GM18520 (cell line): ENCODE data around the gene PIP5K1C.
A peak's percentile ranks its signal among the peaks of the same experiment; 100 is the strongest.
"Not testable (repeated sequence)": the region's sequence is repeated elsewhere in the genome, so short reads cannot be mapped to it uniquely, and the experiment has no call there.

Experiments used
- ATAC-seq: cut with Tn5 transposase; IDR thresholded peaks from one replicate; pipeline ENCODE4 v1.9.1; 2021; ENCODE audit not compliant: unreplicated experiment

PIP5K1C gene

DNA sequence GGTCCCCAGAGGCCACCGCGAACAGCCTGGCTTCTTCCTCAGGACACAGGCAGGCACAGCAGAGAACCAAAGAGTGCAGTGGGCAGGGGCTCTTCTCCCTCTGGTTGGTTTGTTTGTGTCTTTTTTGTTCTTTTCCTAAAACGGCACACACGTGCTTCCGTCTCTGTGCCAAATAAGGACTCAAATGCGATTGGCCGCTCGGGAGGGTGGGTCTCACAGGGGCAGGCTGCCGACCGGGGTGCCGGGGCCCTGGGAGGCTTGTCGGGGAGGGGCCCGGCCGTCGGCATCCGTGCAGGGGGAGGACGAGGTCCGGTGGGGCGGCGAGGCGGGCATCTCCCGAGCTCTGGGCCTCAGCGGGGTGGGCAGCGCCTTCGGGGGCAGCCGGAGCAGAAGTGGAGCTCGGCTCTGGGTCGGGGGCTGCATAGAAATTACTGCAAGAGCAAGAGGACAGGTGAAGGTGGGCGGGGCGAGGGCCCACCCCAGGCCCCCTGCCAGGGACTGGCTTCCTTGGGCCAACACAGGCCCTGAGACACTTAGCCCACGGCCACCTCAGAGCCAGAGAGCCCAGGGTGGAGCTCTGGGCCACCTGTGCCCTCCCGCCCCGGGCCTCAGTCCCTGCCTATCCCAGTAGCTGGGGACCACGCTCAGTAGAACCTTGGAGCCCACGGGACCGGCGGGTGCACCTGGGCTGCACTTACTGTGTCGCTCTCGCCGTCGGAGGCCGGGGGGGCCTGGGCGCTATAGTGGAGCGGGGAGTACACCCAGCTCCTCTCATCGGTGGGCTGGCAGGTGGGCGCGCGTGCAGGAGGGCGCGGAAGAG lies 67.3 kb downstream of the PIP5K1C start:
- ATAC-seq: no peak

DNA sequence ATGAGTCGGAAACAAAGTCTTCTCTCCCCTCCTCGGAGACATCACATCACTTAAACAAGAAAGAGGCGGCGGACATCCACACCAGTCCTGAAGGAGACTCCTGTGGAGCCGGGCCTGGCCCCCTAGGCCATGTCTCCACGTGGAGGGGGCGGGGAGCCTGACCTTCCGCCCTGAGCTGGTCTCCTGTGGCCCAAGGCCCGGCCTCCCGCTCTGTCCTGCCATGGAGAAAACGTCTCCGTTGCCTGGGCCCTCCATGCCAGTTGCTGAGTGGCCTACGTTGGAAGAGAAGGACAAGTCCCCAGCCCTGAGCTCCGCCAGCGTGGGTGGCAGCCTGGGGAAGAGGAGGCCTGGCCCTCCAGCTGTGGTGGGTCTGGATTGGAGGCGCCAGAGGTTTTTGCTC lies 68.2 kb downstream of the PIP5K1C start:
- no peak for ATAC-seq

DNA sequence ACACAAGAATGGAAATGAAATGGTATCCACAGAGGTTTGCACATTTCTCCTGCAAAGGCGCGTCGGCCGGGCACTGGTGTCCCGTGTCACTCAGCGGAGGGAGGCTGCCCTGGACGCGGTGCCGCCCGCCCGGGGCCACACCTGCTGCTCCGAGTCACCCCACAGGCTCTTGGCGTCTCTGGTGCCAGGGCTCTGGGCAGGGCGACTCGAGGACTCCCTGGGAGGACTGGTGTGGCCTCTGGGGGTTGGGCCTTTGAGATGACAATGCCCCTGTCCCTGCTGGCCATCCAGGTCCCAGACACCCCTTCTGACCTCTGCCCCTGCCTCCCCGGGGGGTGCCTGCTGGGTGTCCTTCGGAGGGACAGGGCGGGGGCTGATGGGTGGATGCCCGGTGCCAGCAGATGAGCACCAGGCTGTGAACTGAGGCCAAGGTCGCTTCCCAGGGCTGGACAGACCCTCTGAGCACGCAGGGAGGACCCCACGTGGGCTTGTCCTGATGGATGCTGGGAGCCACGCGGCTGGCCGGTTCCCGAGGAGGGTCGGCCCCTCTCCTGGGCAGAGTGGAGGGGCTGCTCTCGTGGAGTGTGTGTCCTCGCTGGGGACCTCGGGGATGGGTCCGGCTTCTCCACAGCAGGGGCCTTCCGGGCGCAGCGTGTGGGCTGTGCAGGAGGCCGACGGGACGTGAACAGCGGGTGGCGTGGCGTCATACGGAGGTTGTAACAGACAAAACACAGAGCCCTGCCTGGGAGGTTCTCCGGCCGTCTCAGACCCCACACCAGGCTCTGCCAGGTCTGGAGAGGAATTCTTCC lies 69.0 kb downstream of the PIP5K1C start:
- ATAC-seq: no peak

DNA sequence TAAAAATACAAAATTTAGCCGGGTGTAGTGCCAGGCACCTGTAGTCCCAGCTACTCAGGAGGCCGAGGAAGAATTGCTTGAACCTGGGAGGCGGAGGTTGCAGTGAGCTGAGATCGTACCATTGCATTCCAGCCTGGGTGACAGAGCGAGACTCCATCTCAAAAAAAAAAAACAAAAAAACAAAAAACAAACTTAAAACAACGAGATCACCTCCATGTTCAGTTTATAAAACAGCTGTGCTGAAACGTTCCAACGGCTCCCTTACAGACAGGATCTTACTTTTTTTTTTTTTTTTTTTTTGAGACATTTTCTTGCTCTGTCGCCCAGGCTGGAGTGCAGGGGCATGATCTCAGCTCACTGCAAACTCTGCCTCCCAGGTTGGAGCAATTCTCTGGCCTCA lies 71.5 kb downstream of the PIP5K1C start:
- not testable (repeated sequence) for ATAC-seq

DNA sequence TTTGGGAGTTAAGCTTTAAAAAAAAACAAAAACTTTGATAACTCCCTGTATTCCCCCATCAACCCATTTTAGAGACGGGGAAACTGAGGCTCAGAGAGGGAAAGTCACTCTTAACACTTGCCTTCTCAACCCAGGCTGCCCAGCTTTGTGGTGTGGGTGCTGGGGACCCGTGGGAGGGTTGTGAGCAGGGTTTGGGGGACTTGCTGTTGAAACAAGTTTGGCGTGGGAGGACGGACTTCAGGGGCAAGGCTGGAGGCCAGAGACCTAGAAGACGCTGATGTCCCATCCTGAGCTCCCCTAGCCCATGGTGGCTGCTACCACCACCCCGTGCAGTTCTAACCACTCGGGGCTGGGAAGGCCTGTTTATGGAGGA lies 72.9 kb downstream of the PIP5K1C start:
- no peak for ATAC-seq

DNA sequence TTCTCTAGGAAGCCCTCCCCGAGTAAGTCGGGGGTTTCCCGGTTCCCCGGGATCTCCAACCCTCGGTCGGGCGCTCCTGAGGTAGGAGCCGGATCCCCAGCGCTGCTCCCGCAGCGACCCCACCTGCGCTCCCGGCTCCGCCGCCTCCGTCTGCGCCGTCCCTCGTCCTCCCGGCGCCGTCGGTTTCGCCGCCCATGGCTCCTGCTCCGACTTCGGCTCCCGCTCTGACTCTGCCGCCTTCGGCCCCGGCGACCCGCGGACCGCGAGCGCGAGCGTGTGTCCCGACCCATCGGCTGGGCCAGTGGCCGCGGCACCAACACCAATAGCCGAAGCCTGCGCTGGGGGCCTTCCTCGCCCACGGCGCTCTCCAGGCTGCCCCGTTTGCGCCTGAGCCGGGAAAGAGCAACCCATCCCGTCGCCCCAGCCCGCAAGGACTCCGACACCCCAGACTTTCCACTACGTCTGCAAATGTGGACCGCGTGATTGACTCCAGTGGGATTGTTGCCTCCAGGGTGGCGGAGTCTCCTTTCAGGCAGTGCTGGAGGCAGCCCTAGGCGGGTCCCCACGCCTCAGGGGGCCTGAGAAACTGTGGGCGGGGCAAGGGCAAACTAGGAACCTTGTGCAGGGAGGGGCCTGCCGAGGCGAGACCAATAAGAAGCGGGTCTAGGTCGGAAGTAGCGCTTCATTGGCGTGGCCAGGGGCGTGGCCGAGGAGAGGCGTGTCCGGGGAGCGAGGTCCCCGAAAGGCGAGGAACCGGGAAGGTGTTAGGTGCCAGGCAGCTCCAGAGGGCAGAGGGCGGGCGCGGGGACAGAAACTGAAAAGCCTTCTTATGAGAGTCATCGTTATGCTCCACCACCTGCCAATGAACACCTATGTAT lies 73.6 kb downstream of the PIP5K1C start, which contains the start of gene CACTIN:
TSS of gene CACTIN (minus strand) at position 318 of the 878 bp plus-strand sequence. CDS start at position 290, 28 bp downstream.
- peak; percentile 91 for ATAC-seq

DNA sequence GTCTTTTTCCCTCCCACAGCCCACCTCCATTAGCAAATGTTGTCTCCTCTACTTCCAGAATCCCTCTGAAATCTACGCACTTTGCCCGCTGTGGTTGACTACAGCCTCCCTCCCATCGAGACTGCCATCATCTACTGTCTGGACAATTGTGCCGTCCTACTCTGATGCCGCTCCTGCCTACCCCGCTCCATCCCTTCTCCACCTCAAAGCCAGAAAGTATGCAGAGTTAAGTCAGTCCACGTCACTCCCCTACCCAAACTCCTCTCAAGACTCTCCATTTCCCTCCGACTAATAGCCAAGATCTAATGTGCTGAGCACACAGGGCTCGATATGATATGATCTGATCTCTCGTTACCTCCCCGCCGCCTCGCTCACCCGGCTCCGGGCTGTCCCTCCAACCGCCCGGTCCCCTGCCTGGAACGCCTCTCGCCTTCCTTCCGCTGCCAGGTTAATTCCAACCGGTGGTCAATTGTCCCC lies 74.2 kb downstream of the PIP5K1C start:
- no peak for ATAC-seq

DNA sequence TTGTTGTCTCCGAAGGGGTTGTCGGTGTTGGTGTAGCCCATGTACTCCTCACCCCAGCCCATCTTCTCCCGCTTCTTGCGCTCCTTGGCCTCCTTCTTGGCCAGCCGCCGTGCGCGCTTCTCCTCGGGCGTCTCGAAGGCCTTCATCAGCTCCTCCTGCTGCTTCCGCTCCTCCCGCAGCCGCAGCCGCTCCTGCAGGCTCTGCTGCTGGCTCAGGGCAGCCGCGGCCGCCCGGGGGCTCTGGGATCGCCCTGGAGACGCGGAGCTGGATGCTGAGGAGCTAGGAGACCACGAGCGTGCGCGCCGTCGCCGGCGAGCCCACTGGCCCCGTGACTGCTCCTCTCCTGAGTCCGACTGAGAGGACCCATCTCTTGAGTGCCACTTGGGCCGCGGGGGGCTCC lies 76.6 kb downstream of the PIP5K1C start:
- no peak for ATAC-seq

DNA sequence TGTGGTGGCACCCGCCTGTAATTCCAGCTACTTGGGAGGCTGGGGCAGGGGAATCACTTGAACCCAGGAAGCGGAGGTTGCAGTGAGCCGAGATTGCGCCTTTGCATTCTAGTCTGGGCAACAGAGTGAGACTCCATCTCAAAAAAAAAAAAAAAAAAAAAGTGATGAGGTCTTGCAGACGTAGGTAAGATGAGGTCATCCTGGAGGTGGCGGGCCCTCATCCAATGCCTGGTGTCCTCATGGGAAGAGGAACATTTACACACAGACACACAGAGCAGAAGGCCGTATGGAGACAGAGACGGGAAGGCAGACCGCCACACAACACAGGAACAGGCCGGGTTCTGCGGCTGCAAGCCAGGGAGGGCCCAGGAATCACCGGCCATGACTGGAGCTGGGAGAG lies 78.0 kb downstream of the PIP5K1C start:
- no peak for ATAC-seq

DNA sequence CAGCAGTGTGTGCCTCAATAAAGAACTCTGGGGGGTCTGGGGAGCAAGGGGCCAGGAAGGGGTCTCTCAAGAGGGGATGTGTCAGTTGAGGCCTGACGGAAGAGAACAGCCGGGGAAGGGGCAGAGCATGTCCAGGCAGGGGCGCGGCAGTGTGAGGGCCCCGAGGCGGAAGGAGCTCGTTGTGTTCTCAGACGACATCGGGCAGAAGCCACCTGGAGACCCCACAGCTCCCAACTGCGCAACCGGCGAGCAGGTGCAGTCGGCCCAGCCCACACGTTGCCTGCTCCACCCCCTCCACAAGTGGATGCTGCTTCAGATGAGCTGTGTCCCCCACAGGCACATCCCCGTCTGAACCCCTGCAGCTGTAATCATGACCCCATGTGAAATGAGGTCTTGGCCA lies 78.6 kb downstream of the PIP5K1C start:
- ATAC-seq: no peak

DNA sequence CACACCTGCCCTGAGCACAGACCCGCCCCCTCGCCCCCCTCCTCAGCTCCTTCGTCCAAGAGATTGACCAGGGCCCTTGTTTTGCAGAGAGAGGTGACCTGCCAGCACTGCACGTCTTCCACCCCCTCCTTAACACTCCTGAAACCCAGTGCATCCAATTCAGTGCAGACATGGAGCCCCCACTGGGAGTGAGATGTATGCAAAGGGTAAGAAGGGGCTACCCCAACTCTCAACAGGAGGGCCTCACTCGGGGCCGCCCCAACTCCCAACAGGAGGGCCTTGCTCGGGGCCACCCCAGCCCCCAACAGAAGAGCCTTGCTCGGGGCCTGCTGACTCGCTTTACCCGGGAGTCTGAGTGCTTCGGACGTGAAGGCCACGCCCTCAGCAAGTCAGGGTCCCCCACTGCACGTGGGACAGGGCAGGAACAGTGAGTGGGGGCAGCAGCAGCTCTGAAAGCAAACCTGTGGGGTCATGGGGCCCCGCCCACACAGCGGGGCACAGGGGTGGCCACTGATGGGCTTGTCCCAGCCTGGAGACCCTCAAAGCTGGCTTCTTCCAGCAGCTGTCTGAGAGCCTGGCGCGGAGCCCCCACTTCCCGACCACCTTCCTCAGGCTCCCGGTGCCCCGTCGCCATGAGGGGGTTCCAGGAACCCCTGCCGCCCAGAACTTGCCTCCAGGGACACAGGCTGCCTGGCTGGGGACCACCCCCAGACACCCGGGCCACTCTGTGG lies 79.3 kb downstream of the PIP5K1C start:
- ATAC-seq: no peak

DNA sequence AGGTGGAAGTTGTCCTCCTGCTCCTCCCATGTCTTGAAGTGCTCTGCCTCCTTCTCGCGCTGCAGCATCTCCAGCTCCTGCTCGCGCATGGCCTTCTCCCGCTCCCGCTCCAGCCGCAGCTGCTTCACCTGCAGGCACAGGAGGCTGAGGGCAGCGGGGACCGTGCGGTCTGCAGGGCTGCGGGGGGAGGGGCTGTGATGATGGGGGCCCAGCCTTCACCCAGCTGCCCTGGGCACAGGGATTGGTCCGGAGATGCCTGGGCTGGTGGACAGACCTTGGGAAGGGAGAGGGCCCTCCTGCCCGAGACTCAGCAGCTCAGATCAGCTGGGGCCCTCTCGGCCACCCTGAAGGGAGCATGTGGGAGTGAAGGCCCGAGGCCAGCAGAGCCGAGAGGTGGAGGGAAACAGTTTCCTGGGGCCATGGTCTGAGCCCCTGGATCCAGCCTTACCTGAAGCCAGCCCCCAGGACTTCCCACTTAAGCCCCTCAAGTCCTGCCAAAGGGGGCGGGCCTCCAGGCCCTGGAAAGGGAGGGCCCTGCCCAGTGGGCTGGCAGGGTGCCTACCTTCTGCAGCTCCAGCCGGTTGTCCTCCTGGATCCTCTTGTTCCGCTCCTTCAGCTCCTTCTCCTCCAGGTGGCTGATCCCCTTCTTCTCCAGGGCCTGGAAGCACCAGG lies 80.0 kb downstream of the PIP5K1C start:
- no peak for ATAC-seq

DNA sequence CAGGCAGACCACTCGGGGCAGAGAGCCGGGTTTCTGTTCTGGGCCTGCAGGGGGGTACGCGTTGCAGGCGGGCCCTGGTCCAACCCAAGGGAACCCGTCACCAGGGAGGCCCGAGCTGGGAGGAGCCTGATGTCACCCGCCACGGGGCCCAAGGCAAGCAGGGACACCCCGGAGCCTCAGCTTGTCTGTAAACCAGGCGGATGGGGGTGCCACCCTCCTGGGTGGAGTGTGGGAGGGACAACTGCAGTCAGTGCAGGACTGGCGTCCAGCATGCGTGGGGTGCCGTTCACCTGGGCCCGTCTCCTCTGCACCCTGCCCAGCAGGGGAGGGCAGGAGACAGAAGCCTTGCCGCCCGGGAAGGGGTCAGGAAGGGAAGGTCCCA lies 80.6 kb downstream of the PIP5K1C start:
- no peak for ATAC-seq

DNA sequence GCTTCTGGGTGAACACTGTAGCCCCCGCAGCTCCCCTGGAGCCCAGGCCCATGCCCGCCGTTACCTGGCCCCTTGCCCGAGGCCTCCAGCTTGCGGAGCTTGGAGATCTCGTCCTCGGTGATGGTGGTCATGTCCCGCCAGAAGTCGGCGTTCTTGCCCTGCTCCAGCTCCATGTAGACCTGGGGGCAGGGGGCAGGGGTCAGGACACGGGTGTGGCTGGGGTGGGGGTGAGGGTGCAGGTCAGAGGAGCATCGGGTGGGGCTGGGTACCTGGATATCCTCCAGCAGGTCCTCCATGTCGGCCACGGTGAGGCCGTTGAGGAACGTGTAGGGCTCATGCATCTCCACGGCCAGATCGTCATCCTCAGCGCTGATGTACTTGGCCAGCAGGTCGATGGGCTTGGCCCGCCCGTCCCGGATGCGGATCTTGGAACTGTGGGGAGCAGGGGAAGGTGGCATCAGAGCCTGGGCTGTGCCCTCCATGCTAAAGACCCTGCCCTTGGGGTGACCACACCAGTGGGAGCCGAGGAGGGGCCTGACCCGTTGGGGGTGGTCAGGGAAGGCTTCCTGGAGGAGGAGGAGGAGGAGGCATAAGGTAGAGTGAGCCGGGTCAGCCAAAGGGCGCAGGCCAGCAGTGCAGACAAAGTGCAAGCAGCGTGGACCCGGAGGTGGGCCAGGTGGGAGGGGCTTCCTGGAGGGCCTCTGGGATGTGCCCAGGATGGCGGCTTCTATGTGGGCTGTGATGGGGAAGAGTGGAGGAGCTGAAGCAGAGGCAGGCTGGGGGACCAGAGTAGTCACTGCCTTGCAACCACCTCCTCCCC lies 81.2 kb downstream of the PIP5K1C start:
- ATAC-seq: no peak

DNA sequence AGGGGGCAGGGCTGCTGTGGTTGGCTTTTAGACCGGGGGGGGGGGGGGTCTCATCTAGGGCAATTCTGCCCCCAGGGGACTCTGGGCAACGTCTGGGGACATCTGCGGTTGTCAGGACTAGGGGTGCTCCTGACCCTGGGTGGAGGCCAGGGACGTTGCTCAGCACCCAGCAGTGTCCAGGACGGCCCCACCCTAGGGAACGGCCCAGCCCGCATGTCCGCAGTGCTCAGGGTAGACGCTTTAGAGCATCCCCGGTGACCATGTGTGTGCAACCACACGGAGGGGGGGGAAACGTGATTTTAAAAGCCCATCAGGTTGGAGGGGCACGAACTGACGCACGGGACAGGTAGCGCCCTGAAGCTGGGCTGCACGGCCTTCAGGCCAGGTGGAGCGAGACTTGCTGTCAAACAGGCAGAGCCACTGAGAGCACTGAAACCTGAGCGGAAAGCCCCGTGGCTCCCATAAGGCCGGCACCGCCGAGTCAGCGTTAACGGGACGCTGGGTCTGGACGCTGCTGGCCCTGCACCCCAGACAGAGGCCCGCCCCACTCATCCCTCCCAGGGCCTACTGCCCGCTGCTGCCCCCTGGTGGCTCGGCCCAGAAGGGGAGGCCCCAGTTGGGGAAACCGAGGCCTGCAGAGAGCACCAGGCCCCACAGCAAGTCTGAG lies 82.0 kb downstream of the PIP5K1C start:
- peak; percentile 40 for ATAC-seq

DNA sequence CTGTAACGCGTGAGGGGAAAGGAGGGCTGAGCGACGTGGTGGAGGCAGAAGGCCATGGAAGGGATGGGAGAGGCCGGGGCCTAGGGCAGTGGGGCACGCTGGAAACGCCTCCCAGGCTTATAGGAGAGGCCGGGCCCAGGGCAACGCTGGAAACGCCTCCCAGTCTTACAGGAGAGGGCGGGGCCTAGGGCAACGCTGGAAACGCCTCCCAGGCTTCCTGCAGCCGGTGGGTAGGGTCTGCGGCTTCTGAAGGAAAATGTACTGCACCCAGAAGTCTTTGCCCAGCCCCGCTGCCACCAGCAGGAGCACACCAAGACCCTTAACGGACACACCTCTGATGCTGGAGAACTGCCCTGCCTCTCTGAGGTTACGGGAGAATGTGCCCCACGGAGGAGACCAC lies 82.8 kb downstream of the PIP5K1C start:
- no peak for ATAC-seq

DNA sequence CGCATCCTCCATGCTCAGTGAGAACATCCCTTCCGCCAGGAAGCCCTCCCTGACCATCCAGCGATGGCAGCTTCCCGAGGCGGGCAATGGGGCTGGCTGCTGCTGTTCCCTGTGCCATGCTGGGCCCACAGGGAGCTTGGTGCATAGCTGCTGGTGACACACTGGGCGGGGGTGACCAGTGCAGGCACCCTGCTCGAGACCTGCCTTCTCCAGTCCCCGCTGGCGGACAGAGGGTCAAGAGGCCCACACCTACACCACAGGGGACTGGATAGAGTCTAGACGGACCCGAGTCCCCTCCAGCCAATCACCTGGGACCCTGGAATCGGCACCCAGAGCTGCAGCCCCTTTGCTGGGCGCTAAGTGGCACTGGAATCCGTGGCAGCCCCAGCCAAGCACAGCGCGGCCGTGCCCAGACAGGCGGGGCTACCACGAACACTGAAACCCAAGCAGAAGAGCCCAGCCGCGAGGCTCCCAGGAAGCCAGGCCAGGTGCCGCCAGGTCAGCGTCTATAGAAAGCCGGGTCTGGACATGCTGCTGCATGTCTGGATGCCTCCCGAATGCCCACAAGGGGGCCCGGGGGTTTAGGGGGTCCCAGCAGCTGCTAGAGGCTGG lies 84.6 kb downstream of the PIP5K1C start:
- no peak for ATAC-seq

DNA sequence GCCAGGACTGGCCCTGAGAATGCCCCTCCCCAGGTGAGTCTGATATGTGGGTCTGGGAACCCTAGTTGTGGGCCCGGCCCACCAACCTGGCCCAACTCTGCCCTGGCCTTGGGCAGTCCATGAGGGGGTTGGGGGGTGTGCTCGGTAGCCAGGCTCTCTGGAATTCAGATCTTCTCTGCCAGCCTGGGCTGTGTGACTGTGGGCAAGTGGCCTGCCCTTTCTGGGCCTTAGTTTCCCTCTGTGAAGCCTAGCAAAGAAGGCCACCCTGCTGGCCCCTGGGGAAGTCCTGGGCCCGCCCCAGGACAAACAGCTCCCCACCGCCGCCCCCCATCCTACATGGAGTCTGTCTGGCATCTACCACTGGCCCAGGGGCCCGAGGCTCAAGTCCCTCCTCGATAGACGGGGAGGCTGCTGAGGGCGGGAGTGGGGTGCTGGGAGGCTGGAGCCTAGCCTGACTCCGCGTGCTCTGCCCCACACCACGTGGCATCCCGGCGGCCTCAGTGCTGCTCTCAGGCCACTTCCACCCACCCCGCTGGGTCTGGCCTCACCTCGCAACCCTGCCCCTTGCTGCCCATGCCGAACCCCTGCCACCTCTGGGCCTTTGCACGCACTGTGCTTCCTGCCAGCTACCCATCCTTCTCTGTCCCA lies 85.3 kb downstream of the PIP5K1C start:
- no peak for ATAC-seq
